Activated T-cell treated with anti-CD3 and anti-CD28 coated beads, Interleukin-2, amount 50 U/mL, for 72 hours (primary cell): ENCODE data around the gene ZFYVE19. TPM values are rescaled to one million over a fixed set of nuclear protein-coding genes. Genes with fewer than 3 reads are reported as not detected.

Experiments used
- ATAC-seq, 2 donors: fragments of 150-1000 bp; cut with Tn5 transposase; replicated peaks in 1 of 2; 2 replicates each; pipeline ENCODE4 v1.10.0; 2021; ENCODE audit warnings: moderate library complexity in 2 of 2, mild to moderate bottlenecking in 1 of 2
- DNase-seq, 2 donors: peaks; one replicate each; pipeline ENCODE4 v3.0.0; 2021 to 2022; ENCODE audit warnings: mixed read lengths in 1 of 2
- H3K27ac Mint-ChIP-seq: one replicate; pipeline ENCODE4 v1.8.0; 2022; ENCODE audit warnings: mild to moderate bottlenecking, moderate library complexity, mixed read lengths
- H3K27me3 Mint-ChIP-seq: one replicate; pipeline ENCODE4 v1.8.0; 2022; ENCODE audit warnings: low read depth, mixed read lengths
- H3K36me3 Mint-ChIP-seq, 2 donors: one replicate each; pipeline ENCODE4 v1.8.0; 2022; ENCODE audit warnings: mixed read lengths in 2 of 2, mild to moderate bottlenecking in 1 of 2; ENCODE audit not compliant: insufficient read depth in 2 of 2
- H3K4me1 Mint-ChIP-seq: one replicate; pipeline ENCODE4 v1.8.0; 2022; ENCODE audit warnings: low read depth, mixed read lengths
- H3K4me3 Mint-ChIP-seq, 2 donors: one replicate each; pipeline ENCODE4 v1.8.0; 2022; ENCODE audit warnings: mild to moderate bottlenecking in 2 of 2, mixed read lengths in 2 of 2, moderate library complexity in 2 of 2
- H3K9me3 Mint-ChIP-seq, 2 donors: one replicate each; pipeline ENCODE4 v1.8.0; 2022; ENCODE audit warnings: mixed read lengths in 2 of 2
- total RNA-seq, 2 donors: library from RNA; stranded (reverse); gene quantifications; one replicate each; pipeline ENCODE4 v1.2.3, GENCODE V29; 2022

The ZFYVE19 gene
- total RNA-seq, 2 donors from 2014 or later: 24.1 to 29.8 TPM

- Mint-ChIP-seq H3K27me3 (no peaks in the 10 kb centered on the region), H3K9me3 (no peaks in the 10 kb centered on the region), H3K4me3 (peak overlapping the region; percentile 4 to 59), H3K4me1 (peaks cover 30% of the 10 kb centered on the region), H3K36me3 (peaks cover 0 to 5% of the 10 kb centered on the region in 2 donors), H3K27ac (peak overlapping the region; percentile 81)
- DNase-seq: peak; percentile 59 to 66
- peak; percentile 82 to 85 for ATAC-seq
Measured at GRCh38 chr15:40787344-40787841, 19.5 kb upstream of the ZFYVE19 start.

- Mint-ChIP-seq H3K9me3 (no peaks in the 10 kb centered on the region), H3K4me3 (peak overlapping the region in 1 of 2 donors; percentile 59), H3K27ac (peak overlapping the region; percentile 81), H3K27me3 (no peaks in the 10 kb centered on the region), H3K4me1 (peaks cover 30% of the 10 kb centered on the region), H3K36me3 (peaks cover 0 to 5% of the 10 kb centered on the region in 2 donors)
- ATAC-seq: peak; percentile 23 to 30
- no peak for DNase-seq
Measured at GRCh38 chr15:40787991-40788390, 18.9 kb upstream of the ZFYVE19 start.

GRCh38 chr15:40789119-40789518, 17.8 kb upstream of the ZFYVE19 start:
- Mint-ChIP-seq H3K4me3 (no peak overlapping the region), H3K27ac (no peak overlapping the region), H3K36me3 (peaks cover 4 to 7% of the 10 kb centered on the region in 2 donors), H3K9me3 (no peaks in the 10 kb centered on the region), H3K4me1 (peaks cover 39% of the 10 kb centered on the region), H3K27me3 (no peaks in the 10 kb centered on the region)
- ATAC-seq (no peak), DNase-seq (no peak)

- DNase-seq (no peak), ATAC-seq (no peak)
- Mint-ChIP-seq H3K4me1 (peaks cover 40% of the 10 kb centered on the region), H3K4me3 (no peak overlapping the region), H3K36me3 (peaks cover 4 to 7% of the 10 kb centered on the region in 2 donors), H3K27ac (no peak overlapping the region), H3K9me3 (no peaks in the 10 kb centered on the region), H3K27me3 (no peaks in the 10 kb centered on the region)
Measured at GRCh38 chr15:40789999-40790398, 16.9 kb upstream of the ZFYVE19 start.

- peaks cover 40% of the 10 kb centered on the region for H3K4me1 Mint-ChIP-seq
- H3K36me3 Mint-ChIP-seq: peaks cover 4 to 7% of the 10 kb centered on the region in 2 donors
- DNase-seq: no peak
- no peak overlapping the region for H3K27ac Mint-ChIP-seq
- H3K9me3 Mint-ChIP-seq: no peaks in the 10 kb centered on the region
- no peak for ATAC-seq
- H3K4me3 Mint-ChIP-seq: no peak overlapping the region
- no peaks in the 10 kb centered on the region for H3K27me3 Mint-ChIP-seq
Measured at GRCh38 chr15:40790718-40791117, 16.2 kb upstream of the ZFYVE19 start.

- H3K4me1 Mint-ChIP-seq: peaks cover 28% of the 10 kb centered on the region
- no peak overlapping the region for H3K4me3 Mint-ChIP-seq
- no peak overlapping the region for H3K27ac Mint-ChIP-seq
- no peak for ATAC-seq
- no peak for DNase-seq
- no peaks in the 10 kb centered on the region for H3K27me3 Mint-ChIP-seq
- H3K36me3 Mint-ChIP-seq: peaks cover 4 to 7% of the 10 kb centered on the region in 2 donors
- H3K9me3 Mint-ChIP-seq: no peaks in the 10 kb centered on the region
Measured at GRCh38 chr15:40792394-40792793, 14.5 kb upstream of the ZFYVE19 start.

GRCh38 chr15:40793216-40793989, 13.5 kb upstream of the ZFYVE19 start:
- H3K4me1 Mint-ChIP-seq: peaks cover 26% of the 10 kb centered on the region

GRCh38 chr15:40796041-40796440, 10.8 kb upstream of the ZFYVE19 start:
- Mint-ChIP-seq H3K4me3 (no peak overlapping the region), H3K4me1 (peaks cover 22% of the 10 kb centered on the region), H3K27me3 (no peaks in the 10 kb centered on the region), H3K27ac (no peak overlapping the region), H3K36me3 (peaks cover 4 to 6% of the 10 kb centered on the region in 2 donors), H3K9me3 (no peaks in the 10 kb centered on the region)
- no peak for DNase-seq
- ATAC-seq: no peak

More at GRCh38 chr15:40793216-40793989, 13.5 kb upstream of the ZFYVE19 start:
- H3K4me3 Mint-ChIP-seq: peak overlapping the region in 1 of 2 donors; percentile 26
- DNase-seq (peak; percentile 42 to 72), ATAC-seq (peak; percentile 85 to 95)
- no peaks in the 10 kb centered on the region for H3K9me3 Mint-ChIP-seq
- peak overlapping the region; percentile 15 for H3K27ac Mint-ChIP-seq
- no peaks in the 10 kb centered on the region for H3K27me3 Mint-ChIP-seq
- peaks cover 6 to 7% of the 10 kb centered on the region in 2 donors for H3K36me3 Mint-ChIP-seq

- no peaks in the 10 kb centered on the region for H3K27me3 Mint-ChIP-seq
- no peaks in the 10 kb centered on the region for H3K9me3 Mint-ChIP-seq
- no peak overlapping the region for H3K27ac Mint-ChIP-seq
- H3K36me3 Mint-ChIP-seq: peaks cover 4 to 6% of the 10 kb centered on the region in 2 donors
- H3K4me1 Mint-ChIP-seq: peaks cover 22% of the 10 kb centered on the region
- ATAC-seq (no peak), DNase-seq (no peak)
- no peak overlapping the region for H3K4me3 Mint-ChIP-seq
Measured at GRCh38 chr15:40796512-40796911, 10.4 kb upstream of the ZFYVE19 start.

GRCh38 chr15:40799523-40799922, 7.4 kb upstream of the ZFYVE19 start:
- DNase-seq (no peak), ATAC-seq (no peak)
- Mint-ChIP-seq H3K27ac (no peak overlapping the region), H3K4me3 (no peak overlapping the region), H3K36me3 (peaks cover 2 to 4% of the 10 kb centered on the region in 2 donors), H3K9me3 (no peaks in the 10 kb centered on the region), H3K4me1 (peaks cover 22% of the 10 kb centered on the region), H3K27me3 (no peaks in the 10 kb centered on the region)

- no peak for DNase-seq
- no peaks in the 10 kb centered on the region for H3K27me3 Mint-ChIP-seq
- H3K4me3 Mint-ChIP-seq: no peak overlapping the region
- no peak overlapping the region for H3K27ac Mint-ChIP-seq
- peaks cover 4% of the 10 kb centered on the region in 2 donors for H3K36me3 Mint-ChIP-seq
- no peak for ATAC-seq
- no peaks in the 10 kb centered on the region for H3K9me3 Mint-ChIP-seq
- peaks cover 25% of the 10 kb centered on the region for H3K4me1 Mint-ChIP-seq
Measured at GRCh38 chr15:40803076-40803475, 3.8 kb upstream of the ZFYVE19 start.

- Mint-ChIP-seq H3K36me3 (peaks cover 1 to 4% of the 10 kb centered on the region in 2 donors), H3K9me3 (no peaks in the 10 kb centered on the region), H3K27ac (no peak overlapping the region), H3K4me3 (no peak overlapping the region), H3K27me3 (no peaks in the 10 kb centered on the region), H3K4me1 (peaks cover 25% of the 10 kb centered on the region)
- no peak for ATAC-seq
- DNase-seq: no peak
Measured at GRCh38 chr15:40803688-40804087, 3.2 kb upstream of the ZFYVE19 start.

- Mint-ChIP-seq H3K4me3 (peak overlapping the region; percentile 90 to 99), H3K4me1 (peaks cover 31% of the 10 kb centered on the region), H3K9me3 (no peaks in the 10 kb centered on the region), H3K36me3 (peaks cover 1 to 8% of the 10 kb centered on the region in 2 donors), H3K27ac (peak overlapping the region; percentile 94), H3K27me3 (no peaks in the 10 kb centered on the region)
- peak; percentile 0 to 1 for ATAC-seq
- no peak for DNase-seq
Measured at GRCh38 chr15:40806672-40807027, 239 bp upstream of the ZFYVE19 start.
